Spinal cord (tissue), 10 donors: ENCODE results near the gene PTX3. TPM values are rescaled to one million over a fixed set of nuclear protein-coding genes. Genes with fewer than 3 reads are reported as not detected.

Source experiments
- DNase-seq, 6 donors: peaks; one replicate each; pipeline versions ENCODE4 v3.0.0 to v3.0.0-alpha.2; 2013 to 2015; ENCODE audit warnings: low spot score in 6 of 6, low read depth in 4 of 6
- H3K27ac ChIP-seq: one replicate; pipeline ENCODE4 v1.5.1; 2013; ENCODE audit warnings: low read depth, low read length, control low read depth
- H3K27me3 ChIP-seq: one replicate; pipeline ENCODE4 v1.6.1; 2013; ENCODE audit warnings: low read length; ENCODE audit not compliant: control insufficient read depth, insufficient read depth
- H3K36me3 ChIP-seq: one replicate; pipeline ENCODE4 v1.6.1; 2013; ENCODE audit warnings: low read length; ENCODE audit not compliant: control insufficient read depth, insufficient read depth
- H3K4me1 ChIP-seq: one replicate; pipeline ENCODE4 v1.6.1; 2013; ENCODE audit warnings: low read length; ENCODE audit not compliant: control insufficient read depth, insufficient read depth
- H3K4me3 ChIP-seq: one replicate; pipeline ENCODE4 v1.5.1; 2013; ENCODE audit warnings: low read depth, low read length, control low read depth
- H3K9me3 ChIP-seq: one replicate; pipeline ENCODE4 v1.6.1; 2013; ENCODE audit warnings: low read length; ENCODE audit not compliant: control insufficient read depth, insufficient read depth
- WGBS: methylation state at CpG from one replicate; pipeline ENCODE4 v1.1.5; 2013; ENCODE audit warnings: missing lambda C conversion rate; ENCODE audit not compliant: insufficient coverage; 5-methylcytosine and 5-hydroxymethylcytosine counted together
- polyA plus RNA-seq, 2 donors: library from polyadenylated mRNA; unstranded; fragments of 120-200 nt; gene quantifications; one replicate each; pipeline ENCODE4 v1.2.1, GENCODE V29; 2013; ENCODE audit not compliant: insufficient read length in 2 of 2
- total RNA-seq, 2 donors: library from RNA; depleted of rRNA in 1 of 2; stranded (reverse); fragments of 120-200 nt in 1 of 2; fragments of >200 nt in 1 of 2; gene quantifications; one replicate each; pipeline versions ENCODE4 v1.2.3 to v1.2.4, GENCODE V29; 2013 to 2014
- donor health status: healthy.

PTX3 gene
- total and polyA plus RNA-seq, 4 donors = 5.4 to 10.4 (median 7.5) TPM

- 92% methylated on average over 2 of the region's 2 CpGs for WGBS
- Histone ChIP-seq H3K9me3 (no peaks in the 10 kb centered on the region), H3K36me3 (no peaks in the 10 kb centered on the region), H3K27ac (no peak overlapping the region), H3K4me1 (no peaks in the 10 kb centered on the region), H3K4me3 (no peak overlapping the region), H3K27me3 (no peaks in the 10 kb centered on the region)
- no peak for DNase-seq
Observed at GRCh38 chr3:157491136-157491535, 54.5 kb downstream of the PTX3 start.

Other genes with a start within 250 kb of the PTX3 start
- 10 to 100 TPM in 1 of 2 donors, 1 to 10 TPM in 1; 6.2 to 10.6 TPM for gene VEPH1, start 66.6 kb downstream of the PTX3 start, total RNA-seq
- gene VEPH1, start 66.6 kb downstream of the PTX3 start, polyA plus RNA-seq = 10 to 100 TPM in 1 of 2 donors, 1 to 10 TPM in 1; 5.8 to 11.5 TPM